SK-N-SH (cell line): ENCODE data around the gene PRKCQ. TPM values are rescaled to one million over a fixed set of nuclear protein-coding genes. Genes with fewer than 3 reads are reported as not detected.

Source experiments
- CTCF ChIA-PET: fragments of 300-600, 350-600 bp; formaldehyde crosslinking; extraction: SDS; loops from one replicate; lab custom pipeline; 2021; lab: Yijun Ruan, JAX
- POLR2A ChIA-PET: fragments of 350-600 bp; sonication (Branson Sonifier 250); formaldehyde crosslinking; extraction: SDS; loops from one replicate; lab custom pipeline; 2020; ENCODE audit warnings: antibody characterized with exemption, inconsistent platforms; lab: Yijun Ruan, JAX
- DNase-seq: peaks from one replicate; pipeline ENCODE4 v3.0.0; 2012
- H2AFZ ChIP-seq: fragments of 200-600 bp; sonication (generic); 2 replicates; pipeline ENCODE4 v1.8.1; 2016; ENCODE audit warnings: antibody characterized with exemption, mild to moderate bottlenecking, low read depth
- H3F3A ChIP-seq: fragments of 200-600 bp; sonication (generic); replicated peaks from 2 replicates; pipeline ENCODE3; 2016; ENCODE audit warnings: antibody characterized with exemption, mild to moderate bottlenecking; ENCODE audit not compliant: insufficient read depth
- H3K27ac ChIP-seq, 2 experiments: fragments of 200-500 bp in 1 of 2; fragments of 200-600 bp in 1 of 2; sonication (Bioruptor generic) in 1 of 2; sonication (generic), shearing (Covaris generic) in 1 of 2; 2 replicates each; pipeline versions ENCODE4 v1.5.1 to v1.6.1; 2014 to 2016; ENCODE audit warnings: low read depth in 2 of 2, inconsistent platforms in 1 of 2, low read length in 1 of 2, mild to moderate bottlenecking in 1 of 2, mixed read lengths in 1 of 2
- H3K27me3 ChIP-seq: fragments of 200-600 bp; sonication (generic), shearing (Covaris generic); 2 replicates; pipeline ENCODE4 v1.6.1; 2016; ENCODE audit warnings: mixed run types; ENCODE audit not compliant: insufficient read depth
- H3K36me3 ChIP-seq, 2 experiments: fragments of 200-500 bp in 1 of 2; fragments of 200-600 bp in 1 of 2; sonication (Bioruptor generic) in 1 of 2; sonication (generic) in 1 of 2; replicated peaks in 1 of 2; 2 replicates each; pipeline versions ENCODE3 to v1.5.1; 2014 to 2016; ENCODE audit warnings: low read length in 1 of 2, mild to moderate bottlenecking in 1 of 2; ENCODE audit not compliant: insufficient read depth in 2 of 2, control insufficient read depth in 1 of 2
- H3K4me1 ChIP-seq, 2 experiments: fragments of 200-500 bp in 1 of 2; fragments of 200-600 bp in 1 of 2; sonication (Bioruptor generic) in 1 of 2; sonication (generic), shearing (Covaris generic) in 1 of 2; 2 replicates each; pipeline versions ENCODE4 v1.5.1 to v1.6.1; 2014 to 2016; ENCODE audit warnings: low read depth in 1 of 2, low read length in 1 of 2, mixed run types in 1 of 2; ENCODE audit not compliant: insufficient read depth in 2 of 2, control insufficient read depth in 1 of 2
- H3K4me2 ChIP-seq: fragments of 200-600 bp; sonication (generic), shearing (Covaris generic); 2 replicates; pipeline ENCODE4 v1.6.1; 2017; ENCODE audit warnings: mixed run types
- H3K4me3 ChIP-seq, 2 experiments: fragments of 200-500 bp in 1 of 2; fragments of 200-600 bp in 1 of 2; sonication (Bioruptor generic) in 1 of 2; sonication (generic), shearing (Covaris generic) in 1 of 2; 2 replicates each; pipeline versions ENCODE4 v1.5.1 to v1.8.1; 2014 to 2016; ENCODE audit warnings: low read depth in 2 of 2, inconsistent platforms in 1 of 2, low read length in 1 of 2, mild to moderate bottlenecking in 1 of 2, mixed read lengths in 1 of 2, moderate library complexity in 1 of 2
- H3K79me2 ChIP-seq: fragments of 200-600 bp; sonication (generic); 2 replicates; pipeline ENCODE4 v1.8.1; 2017; ENCODE audit warnings: mild to moderate bottlenecking; ENCODE audit not compliant: insufficient read depth
- H3K9ac ChIP-seq: fragments of 200-600 bp; sonication (generic); 2 replicates; pipeline ENCODE4 v1.6.1; 2017; ENCODE audit warnings: mixed run types
- H3K9me2 ChIP-seq: fragments of 200-600 bp; sonication (generic); 2 replicates; pipeline ENCODE4 v1.6.1; 2017; ENCODE audit warnings: mixed run types
- H3K9me3 ChIP-seq: fragments of 200-600 bp; sonication (generic); 2 replicates; pipeline ENCODE4 v1.6.1; 2017; ENCODE audit warnings: mixed run types, mild to moderate bottlenecking, moderate library complexity
- H4K20me1 ChIP-seq: fragments of 200-600 bp; sonication (generic); 2 replicates; pipeline ENCODE4 v1.6.1; 2017; ENCODE audit warnings: mild to moderate bottlenecking, mixed run types; ENCODE audit not compliant: insufficient read depth
- CHD2 ChIP-seq: fragments of 150-350 bp; IDR thresholded peaks from 2 replicates; pipeline ENCODE4 v1.6.1; 2018; ENCODE audit warnings: low read length; ENCODE audit not compliant: partially characterized antibody
- EP300 ChIP-seq, 2 experiments: IDR thresholded peaks; 2 replicates each; pipeline versions ENCODE4 v1.4.0 to v1.6.1; 2012; ENCODE audit warnings: borderline replicate concordance in 1 of 2, low read depth in 1 of 2, low read length in 1 of 2
- EZH2phosphoT487 ChIP-seq: fragments of 200-600 bp; sonication (generic); IDR thresholded peaks from 2 replicates; pipeline ENCODE4 v1.6.1; 2017; ENCODE audit warnings: low read depth, mixed run types, mild to moderate bottlenecking, antibody characterized with exemption, moderate library complexity, borderline replicate concordance
- FOSL2 ChIP-seq: IDR thresholded peaks from 2 replicates; pipeline ENCODE4 v1.4.0; 2012; ENCODE audit warnings: low read depth, mild to moderate bottlenecking, moderate library complexity, borderline replicate concordance
- FOXJ3 ChIP-seq: sonication (generic); formaldehyde crosslinking; IDR thresholded peaks from 2 replicates; pipeline ENCODE4 v1.5.1; 2020; ENCODE audit warnings: mild to moderate bottlenecking, missing genetic modification reagents
- FOXM1 ChIP-seq: IDR thresholded peaks from 2 replicates; pipeline ENCODE4 v1.4.0; 2012; ENCODE audit warnings: low read depth, mild to moderate bottlenecking
- GABPA ChIP-seq: IDR thresholded peaks from 2 replicates; pipeline ENCODE4 v1.4.0; 2012; ENCODE audit warnings: low read depth, mild to moderate bottlenecking
- GATA2 ChIP-seq: sonication (generic); formaldehyde crosslinking; IDR thresholded peaks from 2 replicates; pipeline ENCODE4 v1.5.0; 2020; ENCODE audit warnings: mild to moderate bottlenecking, missing genetic modification reagents
- NFIC ChIP-seq: IDR thresholded peaks from 2 replicates; pipeline ENCODE4 v1.4.0; 2012; ENCODE audit warnings: borderline replicate concordance
- POLR2AphosphoS5 ChIP-seq: IDR thresholded peaks from 2 replicates; pipeline ENCODE4 v1.6.1; 2012; ENCODE audit warnings: low read depth, low read length
- RAD21 ChIP-seq: IDR thresholded peaks from 2 replicates; pipeline ENCODE4 v1.6.1; 2012; ENCODE audit warnings: mild to moderate bottlenecking, low read length
- RCOR1 ChIP-seq: fragments of 150-350 bp; IDR thresholded peaks from 2 replicates; pipeline ENCODE4 v1.6.1; 2017; ENCODE audit warnings: antibody characterized with exemption, low read length
- REST ChIP-seq: IDR thresholded peaks from 2 replicates; pipeline ENCODE4 v1.6.1; 2012; ENCODE audit warnings: mild to moderate bottlenecking, low read depth, low read length, moderate library complexity
- RFX5 ChIP-seq: IDR thresholded peaks from 2 replicates; pipeline ENCODE4 v1.6.1; 2012; ENCODE audit warnings: mild to moderate bottlenecking, improper control_type of control experiment, low read length
- SMC3 ChIP-seq: IDR thresholded peaks from 2 replicates; pipeline ENCODE4 v1.6.1; 2012; ENCODE audit warnings: low read depth, low read length, improper control_type of control experiment
- TAF1 ChIP-seq: IDR thresholded peaks from 2 replicates; pipeline ENCODE4 v1.6.1; 2012; ENCODE audit warnings: low read depth, mild to moderate bottlenecking, low read length, moderate library complexity, borderline replicate concordance
- YY1 ChIP-seq: IDR thresholded peaks from 2 replicates; pipeline ENCODE4 v1.4.0; 2012; ENCODE audit warnings: low read depth, mild to moderate bottlenecking
- ZBTB33 ChIP-seq: IDR thresholded peaks from 2 replicates; pipeline ENCODE4 v1.4.0; 2012; ENCODE audit warnings: low read depth, borderline replicate concordance
- WGBS: methylation state at CpG from one replicate; pipeline ENCODE4 v1.1.6; 2017; ENCODE audit warnings: low lambda C conversion rate; 5-methylcytosine and 5-hydroxymethylcytosine counted together
- polyA plus RNA-seq, 3 experiments: library from polyadenylated mRNA; depleted of rRNA; stranded (reverse); fragments of >200 nt; gene quantifications; 2 replicates each; pipeline ENCODE4 v1.2.3, GENCODE V29; 2012
- TF ChIP-seq, protein P1 (sequence below): fragments of 150-350 bp; IDR thresholded peaks from 2 replicates; pipeline ENCODE4 v1.6.1; 2016; ENCODE audit warnings: mild to moderate bottlenecking, low read depth, low read length
- TF ChIP-seq, protein P2 (sequence below): IDR thresholded peaks from 2 replicates; pipeline ENCODE4 v1.4.0; 2012; ENCODE audit warnings: low read depth, borderline replicate concordance

PRKCQ gene
- polyA plus RNA-seq, 1 of the 3 experiments (the other 2 are of a cell fraction): 0.18 TPM

DNA sequence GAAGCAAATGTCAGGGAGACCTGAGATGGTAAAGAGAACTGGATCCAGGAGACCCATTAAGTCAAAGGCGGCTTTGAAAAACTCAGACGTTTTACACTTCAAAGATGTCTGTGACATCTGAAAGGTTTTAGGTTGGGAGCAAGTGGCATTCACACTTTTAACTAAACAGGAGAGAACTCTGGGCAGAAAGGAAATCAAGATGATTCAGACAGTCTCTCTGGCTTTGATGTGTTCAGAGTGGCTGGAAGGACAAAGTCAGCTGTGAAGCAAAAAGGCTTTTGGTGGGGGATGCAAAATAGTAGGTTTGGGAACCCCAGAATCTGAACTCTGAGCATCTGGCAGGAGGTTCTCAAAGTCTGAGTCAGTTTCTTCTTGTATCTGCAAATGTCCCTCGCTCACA, 66.6 kb downstream of the PRKCQ start (continued):
- TF ChIP-seq EZH2phosphoT487: no peak
- no peak for TF ChIP-seq REST
- TF ChIP-seq RCOR1: no peak

DNA sequence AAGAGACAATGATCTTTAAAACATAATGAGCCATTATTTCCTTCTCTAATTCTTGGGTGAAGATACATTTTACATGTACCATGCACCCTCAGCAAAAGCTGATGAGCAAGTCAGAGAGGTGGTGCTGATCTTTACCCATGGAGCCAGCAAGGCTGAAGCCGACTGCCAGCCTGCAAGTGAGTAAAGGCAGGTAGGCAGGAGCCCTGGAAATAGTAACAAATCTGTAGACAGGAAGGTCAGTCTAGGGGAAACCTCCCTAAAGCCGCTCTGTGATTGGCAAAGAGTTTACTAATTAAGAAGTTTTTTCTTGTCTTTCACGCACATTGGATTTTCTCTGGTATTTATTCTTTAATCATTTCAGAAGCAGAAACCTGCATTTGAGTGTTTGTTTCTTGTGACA, 67.9 kb downstream of the PRKCQ start:
- no peaks in the 10 kb centered on the region for H3K36me3 ChIP-seq
- 42% methylated on average over 3 of the region's 3 CpGs for WGBS
- CTCF ChIA-PET: no interaction called here
- TF ChIP-seq ZBTB33: no peak
- TF ChIP-seq RAD21: no peak
- no peak for TF ChIP-seq REST
- no peak for TF ChIP-seq GABPA
- TF ChIP-seq TAF1: no peak
- TF ChIP-seq CHD2: no peak
- TF ChIP-seq, protein P1, sequence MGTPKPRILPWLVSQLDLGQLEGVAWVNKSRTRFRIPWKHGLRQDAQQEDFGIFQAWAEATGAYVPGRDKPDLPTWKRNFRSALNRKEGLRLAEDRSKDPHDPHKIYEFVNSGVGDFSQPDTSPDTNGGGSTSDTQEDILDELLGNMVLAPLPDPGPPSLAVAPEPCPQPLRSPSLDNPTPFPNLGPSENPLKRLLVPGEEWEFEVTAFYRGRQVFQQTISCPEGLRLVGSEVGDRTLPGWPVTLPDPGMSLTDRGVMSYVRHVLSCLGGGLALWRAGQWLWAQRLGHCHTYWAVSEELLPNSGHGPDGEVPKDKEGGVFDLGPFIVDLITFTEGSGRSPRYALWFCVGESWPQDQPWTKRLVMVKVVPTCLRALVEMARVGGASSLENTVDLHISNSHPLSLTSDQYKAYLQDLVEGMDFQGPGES: no peak
- no peak for TF ChIP-seq EP300 (IDR thresholded peaks at IDR 0.05; ENCODE audit: borderline replicate concordance in 1 of 2, low read depth in 1 of 2, low read length in 1 of 2)
- no peak for TF ChIP-seq RFX5
- TF ChIP-seq EZH2phosphoT487: no peak
- TF ChIP-seq FOXJ3: no peak
- TF ChIP-seq GATA2 (CRISPR knock-in tag): no peak
- no peak for TF ChIP-seq FOSL2
- no peak for TF ChIP-seq SMC3
- no peak for TF ChIP-seq POLR2AphosphoS5
- TF ChIP-seq YY1: no peak
- TF ChIP-seq NFIC: no peak
- TF ChIP-seq FOXM1: no peak
- TF ChIP-seq, protein P2, sequence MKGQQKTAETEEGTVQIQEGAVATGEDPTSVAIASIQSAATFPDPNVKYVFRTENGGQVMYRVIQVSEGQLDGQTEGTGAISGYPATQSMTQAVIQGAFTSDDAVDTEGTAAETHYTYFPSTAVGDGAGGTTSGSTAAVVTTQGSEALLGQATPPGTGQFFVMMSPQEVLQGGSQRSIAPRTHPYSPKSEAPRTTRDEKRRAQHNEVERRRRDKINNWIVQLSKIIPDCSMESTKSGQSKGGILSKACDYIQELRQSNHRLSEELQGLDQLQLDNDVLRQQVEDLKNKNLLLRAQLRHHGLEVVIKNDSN: no peak
- no peak for TF ChIP-seq RCOR1
- TF ChIP-seq, all 33 proteins: peak for 0
- Histone ChIP-seq H3K4me1 (no peaks in the 10 kb centered on the region), H3K4me3 (no peak overlapping the region), H3K79me2 (no peaks in the 10 kb centered on the region), H2AFZ (no peak overlapping the region), H3F3A (no peaks in the 10 kb centered on the region), H3K9ac (no peak overlapping the region), H4K20me1 (no peaks in the 10 kb centered on the region), H3K9me2 (no peaks in the 10 kb centered on the region), H3K9me3 (no peaks in the 10 kb centered on the region), H3K4me2 (no peak overlapping the region), H3K27ac (no peak overlapping the region), H3K27me3 (no peaks in the 10 kb centered on the region; the same call in none of the 2 replicates)
- POLR2A ChIA-PET: no interaction called here
- DNase-seq: no peak
